Neural crest cell (in vitro differentiated cells): ENCODE results near the gene FGD5. TPM values are rescaled to one million over a fixed set of nuclear protein-coding genes. Genes with fewer than 3 reads are reported as not detected.

Experiments
- DNase-seq: peaks from one replicate; pipeline ENCODE4 v3.0.0; 2021; ENCODE audit warnings: low read depth, mixed read lengths, low spot score
- H3K27ac Mint-ChIP-seq: one replicate; pipeline ENCODE4 v1.8.0; 2021; ENCODE audit warnings: mild to moderate bottlenecking, mixed read lengths; ENCODE audit not compliant: unreplicated experiment
- H3K27me3 Mint-ChIP-seq: 2 replicates; pipeline ENCODE4 v1.8.0; 2021; ENCODE audit warnings: low read depth, mild to moderate bottlenecking, mixed read lengths
- H3K36me3 Mint-ChIP-seq: 2 replicates; pipeline ENCODE4 v1.8.0; 2021; ENCODE audit warnings: low read depth, mild to moderate bottlenecking, mixed read lengths
- H3K4me1 Mint-ChIP-seq: 2 replicates; pipeline ENCODE4 v1.8.0; 2021; ENCODE audit warnings: mixed read lengths
- H3K4me3 Mint-ChIP-seq: one replicate; pipeline ENCODE4 v1.8.0; 2021; ENCODE audit warnings: mild to moderate bottlenecking, mixed read lengths
- H3K9me3 Mint-ChIP-seq: 2 replicates; pipeline ENCODE4 v1.8.0; 2021; ENCODE audit warnings: mixed read lengths
- CTCF ChIP-seq: fragments of 200-600 bp; sonication (generic); conservative IDR thresholded peaks from 2 replicates; pipeline ENCODE4 v1.5.0; 2021; ENCODE audit warnings: antibody characterized with exemption, mild to moderate bottlenecking
- total RNA-seq: library from RNA; stranded (reverse); gene quantifications from 2 replicates; pipeline ENCODE4 v1.2.1, GENCODE V29; 2021

The FGD5 gene
- total RNA-seq, 1 donor from 2014 or later, result 0.61 TPM

GRCh38 chr3:14892226-14892625, 73.5 kb downstream of the FGD5 start:
- no peak for TF ChIP-seq CTCF
- Mint-ChIP-seq H3K9me3 (no peaks in the 10 kb centered on the region), H3K36me3 (no peaks in the 10 kb centered on the region), H3K27ac (no peak overlapping the region), H3K4me3 (no peak overlapping the region), H3K27me3 (peaks cover 36% of the 10 kb centered on the region), H3K4me1 (no peaks in the 10 kb centered on the region)
- no peak for DNase-seq

GRCh38 chr3:14894085-14894484, 75.3 kb downstream of the FGD5 start:
- Mint-ChIP-seq H3K27ac (no peak overlapping the region), H3K36me3 (no peaks in the 10 kb centered on the region), H3K4me1 (no peaks in the 10 kb centered on the region), H3K4me3 (no peak overlapping the region), H3K27me3 (peaks cover 48% of the 10 kb centered on the region), H3K9me3 (no peaks in the 10 kb centered on the region)
- DNase-seq, result no peak
- TF ChIP-seq CTCF, result no peak

- no peaks in the 10 kb centered on the region for H3K9me3 Mint-ChIP-seq
- peaks cover 40% of the 10 kb centered on the region for H3K27me3 Mint-ChIP-seq
- no peak for DNase-seq
- no peak overlapping the region for H3K4me3 Mint-ChIP-seq
- no peaks in the 10 kb centered on the region for H3K36me3 Mint-ChIP-seq
- TF ChIP-seq CTCF, result no peak
- H3K4me1 Mint-ChIP-seq, result peaks cover 4% of the 10 kb centered on the region
- no peak overlapping the region for H3K27ac Mint-ChIP-seq
These were observed 78.5 kb downstream of the FGD5 start for GRCh38 chr3:14897266-14897665.

- Mint-ChIP-seq H3K4me1 (peaks cover 4% of the 10 kb centered on the region), H3K9me3 (no peaks in the 10 kb centered on the region), H3K27ac (no peak overlapping the region), H3K27me3 (peaks cover 40% of the 10 kb centered on the region), H3K4me3 (no peak overlapping the region), H3K36me3 (no peaks in the 10 kb centered on the region)
- DNase-seq, result no peak
- TF ChIP-seq CTCF, result no peak
These were observed 80.2 kb downstream of the FGD5 start for GRCh38 chr3:14898929-14899328.

- no peak for TF ChIP-seq CTCF
- Mint-ChIP-seq H3K27me3 (peaks cover 36% of the 10 kb centered on the region), H3K27ac (no peak overlapping the region), H3K4me1 (peaks cover 4% of the 10 kb centered on the region), H3K4me3 (no peak overlapping the region), H3K36me3 (peaks cover 1% of the 10 kb centered on the region), H3K9me3 (peaks cover 6% of the 10 kb centered on the region)
- no peak for DNase-seq
These were observed 81.3 kb downstream of the FGD5 start for GRCh38 chr3:14899993-14900618.
